H1 (cell line): ENCODE results near the gene MAML1. TPM values are rescaled to one million over a fixed set of nuclear protein-coding genes. Genes with fewer than 3 reads are reported as not detected.

Source experiments
- CTCF ChIA-PET: fragments of 300-600 bp; sonication (Branson Sonifier 250); formaldehyde crosslinking; loops from one replicate; lab custom pipeline; 2021; ENCODE audit not compliant: partially characterized antibody; lab: Charles Lee
- POLR2A ChIA-PET: fragments of 300-600 bp; sonication (Branson Sonifier 250); formaldehyde crosslinking; loops from one replicate; lab custom pipeline; 2021; ENCODE audit warnings: inconsistent platforms; ENCODE audit not compliant: partially characterized antibody; lab: Charles Lee
- DNase-seq, 2 experiments: peaks; one replicate each; pipeline versions ENCODE4 v3.0.0 to v3.0.0-alpha.2; 2010 to 2022; ENCODE audit warnings: low spot score in 2 of 2, low read depth in 1 of 2, mixed read lengths in 1 of 2
- FAIRE-seq: peaks from 2 replicates; lab custom pipeline; 2011; peaks lifted over from hg19 to GRCh38; lab: Jason Lieb, UNC
- H2AFZ ChIP-seq: 2 replicates; pipeline ENCODE4 v1.8.1; 2012; ENCODE audit warnings: low read length, inconsistent platforms
- H2AK5ac ChIP-seq: 2 replicates; pipeline ENCODE4 v1.6.1; 2013; ENCODE audit warnings: low read depth, low read length
- H2BK120ac ChIP-seq: replicated peaks from 2 replicates; pipeline ENCODE3; 2013; ENCODE audit warnings: low read depth, low read length, inconsistent platforms
- H2BK12ac ChIP-seq: 2 replicates; pipeline ENCODE4 v1.6.1; 2013; ENCODE audit warnings: low read depth, low read length
- H2BK15ac ChIP-seq: 2 replicates; pipeline ENCODE4 v1.6.1; 2013; ENCODE audit warnings: low read length
- H2BK20ac ChIP-seq: 2 replicates; pipeline ENCODE4 v1.6.1; 2013; ENCODE audit warnings: low read length
- H2BK5ac ChIP-seq: 2 replicates; pipeline ENCODE4 v1.6.1; 2013; ENCODE audit warnings: low read depth, low read length
- H3K14ac ChIP-seq: 2 replicates; pipeline ENCODE4 v1.6.1; 2013; ENCODE audit warnings: inconsistent platforms; ENCODE audit not compliant: insufficient read length
- H3K18ac ChIP-seq: 2 replicates; pipeline ENCODE4 v1.6.1; 2013; ENCODE audit warnings: low read length; ENCODE audit errors: extremely low read depth
- H3K23ac ChIP-seq: 2 replicates; pipeline ENCODE4 v1.6.1; 2013; ENCODE audit warnings: inconsistent platforms; ENCODE audit not compliant: insufficient read length
- H3K23me2 ChIP-seq: 2 replicates; pipeline ENCODE4 v1.6.1; 2013; ENCODE audit warnings: low read depth, low read length
- H3K27ac ChIP-seq: 2 replicates; pipeline ENCODE4 v1.6.1; 2011; ENCODE audit warnings: low read depth, low read length, inconsistent platforms
- H3K27me3 ChIP-seq, 4 experiments: replicated peaks in 1 of 4; 1 replicate in 1 of 4; 2 replicates in 3 of 4; pipeline versions ENCODE4 v1.6.1 to v1.8.1; 2011 to 2013; ENCODE audit warnings: low read length in 3 of 4, mild to moderate bottlenecking in 3 of 4, inconsistent platforms in 2 of 4, mixed read lengths in 2 of 4, moderate library complexity in 1 of 4; ENCODE audit not compliant: control insufficient read depth in 3 of 4, insufficient read depth in 3 of 4; ENCODE audit errors: extremely low read depth in 1 of 4
- H3K36me3 ChIP-seq, 4 experiments: 2 replicates each; pipeline versions ENCODE4 v1.6.1 to v1.8.1; 2011 to 2013; ENCODE audit warnings: mild to moderate bottlenecking in 4 of 4, low read length in 3 of 4, moderate library complexity in 2 of 4, control low read depth in 1 of 4, inconsistent platforms in 1 of 4; ENCODE audit not compliant: insufficient read depth in 4 of 4, control insufficient read depth in 2 of 4
- H3K4ac ChIP-seq: replicated peaks from 2 replicates; pipeline ENCODE3; 2013; ENCODE audit warnings: low read length, low read depth, mixed read lengths, inconsistent platforms; ENCODE audit not compliant: insufficient read length
- H3K4me1 ChIP-seq, 4 experiments: replicated peaks in 1 of 4; 1 replicate in 1 of 4; 2 replicates in 3 of 4; pipeline versions ENCODE4 v1.6.1 to v1.8.1; 2011 to 2013; ENCODE audit warnings: low read length in 3 of 4, inconsistent platforms in 2 of 4, mixed read lengths in 1 of 4; ENCODE audit not compliant: insufficient read depth in 4 of 4, control insufficient read depth in 3 of 4
- H3K4me2 ChIP-seq, 2 experiments: 2 replicates each; pipeline versions ENCODE4 v1.6.1 to v1.8.1; 2011 to 2013; ENCODE audit warnings: low read depth in 2 of 2, low read length in 2 of 2, control low read depth in 1 of 2, inconsistent platforms in 1 of 2, mild to moderate bottlenecking in 1 of 2; ENCODE audit not compliant: insufficient read depth in 1 of 2
- H3K4me3 ChIP-seq, 4 experiments: fragments of 200-600, 300-600 bp in 1 of 4; sonication (generic), shearing (Covaris generic), sonication (Bioruptor Twin) in 1 of 4; 2 replicates each; pipeline versions ENCODE4 v1.5.1 to v1.8.1; 2011 to 2016; ENCODE audit warnings: low read length in 4 of 4, low read depth in 3 of 4, control low read depth in 2 of 4, inconsistent platforms in 2 of 4, mild to moderate bottlenecking in 2 of 4, mixed read lengths in 1 of 4, moderate library complexity in 1 of 4; ENCODE audit not compliant: insufficient read depth in 2 of 4; ENCODE audit errors: extremely low read depth in 1 of 4
- H3K56ac ChIP-seq: replicated peaks from 2 replicates; pipeline ENCODE3; 2013; ENCODE audit warnings: low read depth, mild to moderate bottlenecking, mixed read lengths, low read length, inconsistent platforms; ENCODE audit not compliant: insufficient read length
- H3K79me1 ChIP-seq: 2 replicates; pipeline ENCODE4 v1.6.1; 2013; ENCODE audit warnings: low read depth, low read length, control low read depth
- H3K79me2 ChIP-seq, 2 experiments: 2 replicates each; pipeline versions ENCODE4 v1.6.1 to v1.8.1; 2012 to 2013; ENCODE audit warnings: low read length in 2 of 2, mild to moderate bottlenecking in 2 of 2, inconsistent platforms in 1 of 2; ENCODE audit not compliant: insufficient read depth in 2 of 2, control insufficient read depth in 1 of 2
- H3K9ac ChIP-seq, 4 experiments: replicated peaks in 1 of 4; 1 replicate in 1 of 4; 2 replicates in 3 of 4; pipeline versions ENCODE4 v1.6.1 to v1.8.1; 2011 to 2013; ENCODE audit warnings: low read depth in 3 of 4, low read length in 3 of 4, control low read depth in 2 of 4, mild to moderate bottlenecking in 2 of 4, moderate library complexity in 2 of 4, inconsistent platforms in 1 of 4; ENCODE audit errors: extremely low read depth in 1 of 4
- H3K9me3 ChIP-seq, 2 experiments: 2 replicates each; pipeline versions ENCODE4 v1.6.1 to v1.8.1; 2012 to 2013; ENCODE audit warnings: mild to moderate bottlenecking in 2 of 2, moderate library complexity in 2 of 2, control low read depth in 1 of 2, inconsistent platforms in 1 of 2, low read depth in 1 of 2, low read length in 1 of 2, mixed read lengths in 1 of 2; ENCODE audit not compliant: insufficient read depth in 2 of 2
- H4K20me1 ChIP-seq, 2 experiments: replicated peaks in 1 of 2; 2 replicates each; pipeline versions ENCODE3 to v1.8.1; 2011 to 2013; ENCODE audit warnings: inconsistent platforms in 2 of 2, low read length in 2 of 2, mild to moderate bottlenecking in 1 of 2; ENCODE audit not compliant: insufficient read depth in 2 of 2, control insufficient read depth in 1 of 2
- H4K5ac ChIP-seq: 2 replicates; pipeline ENCODE4 v1.6.1; 2013; ENCODE audit warnings: low read length, low read depth, mixed read lengths, inconsistent platforms; ENCODE audit not compliant: insufficient read length
- H4K8ac ChIP-seq: 2 replicates; pipeline ENCODE4 v1.8.0; 2013; ENCODE audit warnings: mild to moderate bottlenecking, moderate library complexity, low read length, inconsistent platforms; ENCODE audit not compliant: insufficient read depth; ENCODE audit errors: extremely low read depth
- H4K91ac ChIP-seq: replicated peaks from 2 replicates; pipeline ENCODE3; 2013; ENCODE audit warnings: low read length, mixed read lengths, inconsistent platforms; ENCODE audit not compliant: insufficient read length
- ATF2 ChIP-seq: IDR thresholded peaks from 2 replicates; pipeline ENCODE4 v1.6.1; 2012; ENCODE audit warnings: low read length, inconsistent platforms
- BACH1 ChIP-seq: IDR thresholded peaks from 2 replicates; pipeline ENCODE4 v1.6.1; 2012; ENCODE audit warnings: low read length, improper control_type of control experiment
- CEBPB ChIP-seq: IDR thresholded peaks from 2 replicates; pipeline ENCODE4 v1.6.1; 2012; ENCODE audit warnings: low read depth, low read length
- CHD2 ChIP-seq: IDR thresholded peaks from 2 replicates; pipeline ENCODE4 v1.6.1; 2012; ENCODE audit warnings: low read length, improper control_type of control experiment
- GTF2F1 ChIP-seq: IDR thresholded peaks from 2 replicates; pipeline ENCODE4 v1.6.1; 2012; ENCODE audit warnings: low read depth, low read length, improper control_type of control experiment, borderline replicate concordance
- KDM4A ChIP-seq: IDR thresholded peaks from one replicate; pipeline ENCODE4 v1.7.1; 2012; ENCODE audit warnings: low read depth, mild to moderate bottlenecking, moderate library complexity, low read length, inconsistent platforms; ENCODE audit not compliant: severe bottlenecking
- MAFK ChIP-seq: IDR thresholded peaks from 2 replicates; pipeline ENCODE4 v1.6.1; 2012; ENCODE audit warnings: low read depth, mild to moderate bottlenecking, improper control_type of control experiment, low read length
- NRF1 ChIP-seq: IDR thresholded peaks from 2 replicates; pipeline ENCODE4 v1.6.1; 2011; ENCODE audit warnings: mild to moderate bottlenecking, low read depth, low read length, improper control_type of control experiment
- POU5F1 ChIP-seq: IDR thresholded peaks from 2 replicates; pipeline ENCODE4 v1.6.1; 2011; ENCODE audit warnings: low read depth, mild to moderate bottlenecking, low read length, moderate library complexity
- SAP30 ChIP-seq: fragments of 300-600 bp; sonication (generic); IDR thresholded peaks from 2 replicates; pipeline ENCODE4 v1.7.1; 2012; ENCODE audit warnings: low read length, moderate library complexity, mild to moderate bottlenecking, inconsistent platforms; ENCODE audit not compliant: insufficient read depth, insufficient replicate concordance
- SP1 ChIP-seq: IDR thresholded peaks from 2 replicates; pipeline ENCODE4 v1.6.1; 2011; ENCODE audit warnings: low read depth, low read length
- WGBS, 2 experiments: shearing (Covaris generic) in 1 of 2; methylation state at CpG; one replicate each; pipeline versions ENCODE4 v1.1.6 to v1.1.7; 2013 to 2015; ENCODE audit warnings: low lambda C conversion rate in 2 of 2, mixed read lengths in 2 of 2, inconsistent platforms in 1 of 2, low coverage in 1 of 2, missing lambda C conversion rate in 1 of 2; ENCODE audit not compliant: insufficient replicate concordance in 2 of 2, insufficient coverage in 1 of 2, insufficient read length in 1 of 2; ENCODE audit errors: extremely low coverage in 1 of 2, missing lambda C conversion rate in 1 of 2; 5-methylcytosine and 5-hydroxymethylcytosine counted together
- polyA plus RNA-seq, 7 experiments: library from polyadenylated mRNA; depleted of rRNA in 3 of 7; stranded (reverse) in 5 of 7; unstranded in 2 of 7; fragments of >200 nt in 5 of 7; fragments of 200-250 nt in 2 of 7; gene quantifications; 1 replicate in 5 of 7; 2 replicates in 1 of 7; 4 replicates in 1 of 7; pipeline versions ENCODE4 v1.2.1 to v1.2.3, GENCODE V29; 2011 to 2013; ENCODE audit warnings: missing spikeins in 2 of 7, mixed read lengths in 2 of 7
- total RNA-seq: library from RNA; stranded (reverse); fragmentation: NEBNext Ultra II Directional; extraction: Animal tissue kit (Norgen Biotek cat#: 25700); gene quantifications from 2 replicates; pipeline ENCODE4 v1.2.1, GENCODE V29; 2021

Gene MAML1
- total and polyA plus RNA-seq, 2 of the 8 experiments (the other 6 are each of a cell fraction or from before 2014, with no cell fraction given): 17.1 to 41.9 TPM

DNA sequence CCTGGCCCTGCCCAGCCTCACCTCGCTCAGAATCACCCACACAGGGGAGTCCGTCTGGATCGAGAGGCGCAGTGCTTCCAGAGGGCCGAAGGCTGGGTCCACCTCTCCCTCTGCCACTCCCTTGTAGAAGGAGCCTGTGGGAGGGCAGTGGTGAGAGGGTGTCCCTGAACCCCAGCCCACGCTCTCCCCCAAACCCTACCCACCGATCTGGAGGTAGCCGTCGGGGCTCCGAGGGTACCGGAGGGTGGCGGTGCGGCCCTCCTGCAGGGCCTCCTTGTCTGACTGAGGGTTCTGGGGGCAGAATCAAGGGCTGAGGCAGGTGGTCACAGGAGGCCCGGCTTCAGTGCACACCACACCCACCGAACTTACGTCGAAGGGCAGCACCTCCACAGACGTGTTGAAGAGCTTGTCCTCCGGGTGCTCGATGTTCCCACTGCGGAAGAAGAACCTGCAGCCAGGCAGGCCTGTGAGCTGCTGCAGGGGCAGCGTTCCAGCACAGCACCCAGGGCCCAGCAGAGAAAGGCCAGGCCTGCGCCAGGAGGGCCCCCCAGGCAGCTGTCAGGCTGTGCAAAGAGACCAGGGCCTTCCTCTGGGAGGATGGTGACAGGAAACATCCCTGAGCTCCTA, 65.6 kb downstream of the MAML1 start:
- Histone ChIP-seq H3K36me3 (peaks cover 12 to 31% (median 27%) of the 10 kb centered on the region in 4 experiments), H4K20me1 (peaks cover 8 to 20% of the 10 kb centered on the region in 2 experiments), H4K5ac (no peak overlapping the region), H3K23me2 (peaks cover 7% of the 10 kb centered on the region), H2BK12ac (no peak overlapping the region), H3K9me3 (no peaks in the 10 kb centered on the region), H3K9ac (no peak overlapping the region), H3K4me3 (no peak overlapping the region), H3K79me1 (no peaks in the 10 kb centered on the region; the same call in 1 of the 2 replicates), H3K18ac (no peak overlapping the region), H2BK120ac (no peak overlapping the region), H3K4ac (no peak overlapping the region), H3K4me2 (no peak overlapping the region), H2AK5ac (no peak overlapping the region), H3K14ac (no peak overlapping the region), H3K27ac (no peak overlapping the region), H2BK15ac (no peak overlapping the region), H3K4me1 (peaks cover 0 to 25% (median 23%) of the 10 kb centered on the region in 4 experiments; a peak in 6 of 7 replicates), H4K8ac (peak overlapping the region; percentile 74; the same call in 1 of the 2 replicates), H3K23ac (no peak overlapping the region), H3K56ac (no peak overlapping the region), H3K79me2 (no peaks in the 10 kb centered on the region), H2BK20ac (no peak overlapping the region), H3K27me3 (peaks cover 0 to 2% (median 0%) of the 10 kb centered on the region in 4 experiments; a peak in 1 of 7 replicates), H4K91ac (no peak overlapping the region), H2BK5ac (no peak overlapping the region), H2AFZ (no peak overlapping the region)
- CTCF ChIA-PET: interaction anchor here (0.5 to 2.4 kb wide), 8 partner anchors 9 to 135 kb away, joined by 3 to 6 read pairs (median 4); partner anchors contain the start of gene SQSTM1
- POLR2A ChIA-PET: interaction anchor here (0.8 to 16.9 kb wide), 11 partner anchors 8 to 117 kb away, joined by 3 to 207 read pairs (median 4); partner anchors contain the start of genes CBY3, MGAT4B and SQSTM1
- DNase-seq (no peak), FAIRE-seq (no peak)
- WGBS, 2 experiments: 97% methylated on average over 14 of the region's 23 CpGs; no CpG with 5 or more reads in 1 of the 2 experiments
- no peak for TF ChIP-seq MAFK
- no peak for TF ChIP-seq NRF1
- TF ChIP-seq SP1: no peak
- TF ChIP-seq CHD2: no peak
- no peak for TF ChIP-seq GTF2F1
- no peak for TF ChIP-seq CEBPB
- no peak for TF ChIP-seq KDM4A
- TF ChIP-seq POU5F1: no peak
- TF ChIP-seq ATF2: no peak
- no peak for TF ChIP-seq SAP30
- no peak for TF ChIP-seq BACH1
